IMR-90 (cell line): ENCODE measurements around the gene INPP5E. TPM values are rescaled to one million over a fixed set of nuclear protein-coding genes. Genes with fewer than 3 reads are reported as not detected.

ENCODE experiments used
- ATAC-seq: fragments of 200-7000 bp; cut with Tn5 transposase; 2 replicates; pipeline ENCODE4 v1.9.1; 2020; ENCODE audit warnings: low read depth, mild to moderate bottlenecking, moderate library complexity
- BruUV-seq: library from RNA; stranded (reverse); fragments of 400-500 nt; replicated peaks from 2 replicates; lab custom pipeline; 2021; lab: Mats Ljungman, UMichigan
- CTCF ChIA-PET: fragments of 300-600 bp; formaldehyde crosslinking; extraction: SDS; loops from one replicate; lab custom pipeline; 2021; ENCODE audit warnings: antibody characterized with exemption; lab: Yijun Ruan, JAX
- POLR2A ChIA-PET: fragments of 300-600 bp; sonication (Branson Sonifier 250); formaldehyde crosslinking; loops from one replicate; lab custom pipeline; 2022; ENCODE audit warnings: antibody characterized with exemption; ENCODE audit not compliant: unreplicated experiment; lab: Charles Lee
- DNase-seq: peaks from one replicate; pipeline ENCODE4 v3.0.0; 2013
- H2AFZ ChIP-seq: replicated peaks from 2 replicates; pipeline ENCODE3; 2013; ENCODE audit warnings: low read length, mild to moderate bottlenecking; ENCODE audit not compliant: poor library complexity
- H2AK5ac ChIP-seq: 2 replicates; pipeline ENCODE4 v1.6.1; 2013; ENCODE audit warnings: low read depth, low read length, inconsistent platforms
- H2AK9ac ChIP-seq: replicated peaks from 2 replicates; pipeline ENCODE3; 2013; ENCODE audit warnings: mild to moderate bottlenecking, low read depth, low read length, moderate library complexity; ENCODE audit not compliant: poor library complexity
- H2BK120ac ChIP-seq: 2 replicates; pipeline ENCODE4 v1.6.1; 2013; ENCODE audit warnings: low read depth, low read length, inconsistent platforms
- H2BK15ac ChIP-seq: 3 replicates; pipeline ENCODE4 v1.6.1; 2013; ENCODE audit warnings: low read depth, low read length, inconsistent platforms
- H2BK20ac ChIP-seq: 2 replicates; pipeline ENCODE4 v1.6.1; 2013; ENCODE audit warnings: low read depth, mild to moderate bottlenecking, inconsistent platforms, low read length, moderate library complexity
- H2BK5ac ChIP-seq: 2 replicates; pipeline ENCODE4 v1.6.1; 2013; ENCODE audit warnings: mild to moderate bottlenecking, low read depth, low read length, inconsistent platforms; ENCODE audit not compliant: poor library complexity, severe bottlenecking
- H3K14ac ChIP-seq: replicated peaks from 2 replicates; pipeline ENCODE4 v1.6.1; 2013; ENCODE audit warnings: low read depth, low read length, inconsistent platforms
- H3K18ac ChIP-seq: 2 replicates; pipeline ENCODE4 v1.6.1; 2013; ENCODE audit warnings: low read depth, low read length, control low read depth
- H3K23ac ChIP-seq: 2 replicates; pipeline ENCODE4 v1.6.1; 2013; ENCODE audit warnings: low read depth, low read length, inconsistent platforms
- H3K27ac ChIP-seq: 2 replicates; pipeline ENCODE4 v1.5.1; 2013; ENCODE audit warnings: mild to moderate bottlenecking, control low read depth, low read length; ENCODE audit not compliant: insufficient read depth
- H3K27me3 ChIP-seq: 2 replicates; pipeline ENCODE4 v1.6.1; 2013; ENCODE audit warnings: low read length; ENCODE audit not compliant: control insufficient read depth, insufficient read depth
- H3K36me3 ChIP-seq: 2 replicates; pipeline ENCODE4 v1.6.1; 2013; ENCODE audit warnings: low read length, mixed read lengths; ENCODE audit not compliant: control insufficient read depth, insufficient read depth
- H3K4ac ChIP-seq: 2 replicates; pipeline ENCODE4 v1.6.1; 2013; ENCODE audit warnings: low read depth, low read length, inconsistent platforms
- H3K4me1 ChIP-seq: 2 replicates; pipeline ENCODE4 v1.6.1; 2013; ENCODE audit warnings: low read length, mixed read lengths; ENCODE audit not compliant: control insufficient read depth, insufficient read depth
- H3K4me2 ChIP-seq: 2 replicates; pipeline ENCODE4 v1.6.1; 2013; ENCODE audit warnings: low read depth, mild to moderate bottlenecking, control low read depth, low read length, moderate library complexity
- H3K4me3 ChIP-seq: 2 replicates; pipeline ENCODE4 v1.5.1; 2013; ENCODE audit warnings: low read depth, mild to moderate bottlenecking, control low read depth, low read length, moderate library complexity; ENCODE audit not compliant: insufficient read depth
- H3K56ac ChIP-seq: 2 replicates; pipeline ENCODE4 v1.6.1; 2013; ENCODE audit warnings: low read length, inconsistent platforms; ENCODE audit not compliant: insufficient read depth; ENCODE audit errors: extremely low read depth
- H3K79me1 ChIP-seq, 2 experiments: 2 replicates each; pipeline ENCODE4 v1.6.1; 2013; ENCODE audit warnings: low read length in 2 of 2, inconsistent platforms in 1 of 2, low read depth in 1 of 2
- H3K9ac ChIP-seq: 2 replicates; pipeline ENCODE4 v1.6.1; 2013; ENCODE audit warnings: low read depth, low read length, control low read depth
- H3K9me1 ChIP-seq: 2 replicates; pipeline ENCODE4 v1.6.1; 2013; ENCODE audit warnings: low read length, inconsistent platforms; ENCODE audit not compliant: insufficient read depth
- H3K9me3 ChIP-seq: 2 replicates; pipeline ENCODE4 v1.6.1; 2013; ENCODE audit warnings: low read length; ENCODE audit not compliant: control insufficient read depth, insufficient read depth
- H4K20me1 ChIP-seq: 2 replicates; pipeline ENCODE4 v1.6.1; 2013; ENCODE audit warnings: low read length, inconsistent platforms; ENCODE audit not compliant: insufficient read depth
- H4K5ac ChIP-seq: 2 replicates; pipeline ENCODE4 v1.6.1; 2013; ENCODE audit warnings: mild to moderate bottlenecking, low read depth, low read length, control low read depth
- H4K8ac ChIP-seq, 2 experiments: 2 replicates each; pipeline ENCODE4 v1.6.1; 2013; ENCODE audit warnings: low read depth in 2 of 2, low read length in 2 of 2, control low read depth in 1 of 2, inconsistent platforms in 1 of 2
- H4K91ac ChIP-seq: 2 replicates; pipeline ENCODE4 v1.6.1; 2013; ENCODE audit warnings: low read depth, low read length, inconsistent platforms; ENCODE audit not compliant: insufficient read depth
- SMC3 ChIP-seq: fragments of 150-350 bp; IDR thresholded peaks from 2 replicates; pipeline ENCODE4 v1.6.1; 2016; ENCODE audit warnings: low read depth, mild to moderate bottlenecking, antibody characterized with exemption, low read length, moderate library complexity
- WGBS, 2 experiments: methylation state at CpG; one replicate each; pipeline versions ENCODE4 v1.1.5 to v1.1.7; 2013; ENCODE audit warnings: missing lambda C conversion rate in 2 of 2; ENCODE audit not compliant: insufficient read length in 1 of 2; ENCODE audit errors: extremely low coverage in 2 of 2; 5-methylcytosine and 5-hydroxymethylcytosine counted together
- dilution Hi-C: fragments of 300-500 bp; cut with HindIII; formaldehyde crosslinking; loops from one replicate; pipeline ENCODE4 v1.14.3; 2018; ENCODE audit warnings: low sequenced_read_pairs; ENCODE audit not compliant: unreplicated experiment
- in situ Hi-C: fragments of 300-500 bp; cut with MboI; formaldehyde crosslinking; loops from 3 replicates; pipeline ENCODE4 v1.14.3; 2019; ENCODE audit warnings: low sequenced_read_pairs, inconsistent platforms, mixed read lengths
- intact Hi-C: fragments of 100-400 bp; cut with micrococcal nuclease; formaldehyde crosslinking; loops from 2 replicates; pipeline ENCODE4 v1.10.0; 2022
- polyA plus RNA-seq, 3 experiments: library from polyadenylated mRNA; depleted of rRNA; stranded (reverse); fragments of >200 nt; gene quantifications; 2 replicates each; pipeline ENCODE4 v1.2.3, GENCODE V29; 2012; ENCODE audit warnings: low replicate concordance in 1 of 3
- total RNA-seq: library from RNA; depleted of rRNA; stranded (reverse); fragments of >200 nt; gene quantifications from 2 replicates; pipeline ENCODE4 v1.2.3, GENCODE V29; 2012

Gene INPP5E
- total and polyA plus RNA-seq, 2 of the 4 experiments (the other 2 are of a cell fraction), result 1.6 to 9.4 TPM

DNA sequence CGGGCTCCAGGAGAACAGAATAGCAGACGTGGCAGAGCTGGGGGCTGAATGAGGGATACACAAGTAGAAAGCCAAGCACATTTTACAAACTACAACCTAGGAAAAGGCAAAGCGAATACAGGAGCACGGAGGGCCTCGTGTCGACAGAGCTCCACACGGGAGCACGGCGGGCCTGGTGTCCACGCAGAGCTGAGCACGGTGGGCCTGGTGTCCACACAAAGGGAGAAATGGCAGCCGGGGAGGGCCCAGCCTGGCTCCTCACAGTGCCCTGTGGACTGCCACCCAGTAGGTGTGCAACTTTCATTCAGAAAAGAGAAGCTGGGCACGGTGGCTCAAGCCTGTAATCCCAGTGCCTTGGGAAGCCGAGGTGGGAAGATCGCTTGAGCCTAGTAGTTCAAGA lies 3.4 kb upstream of the INPP5E start:
- Histone ChIP-seq H3K18ac (no peak overlapping the region), H3K9ac (no peak overlapping the region), H2BK120ac (no peak overlapping the region), H2AK9ac (no peak overlapping the region), H3K79me1 (peaks cover 4 to 53% of the 10 kb centered on the region in 2 experiments; a peak in 3 of 4 replicates), H3K56ac (no peak overlapping the region), H2AFZ (no peak overlapping the region), H4K20me1 (peaks cover 38% of the 10 kb centered on the region), H2BK15ac (no peak overlapping the region), H3K4me3 (no peak overlapping the region), H3K27ac (no peak overlapping the region), H4K5ac (no peak overlapping the region), H3K9me1 (0 out of 2 replicates have a peak, but pooled peaks cover 2% of the 10 kb centered on the region), H3K4me1 (peaks cover 3% of the 10 kb centered on the region), H4K91ac (no peak overlapping the region), H3K9me3 (no peaks in the 10 kb centered on the region), H3K14ac (no peak overlapping the region), H2BK5ac (no peak overlapping the region), H3K23ac (no peak overlapping the region), H3K4me2 (no peak overlapping the region), H3K36me3 (peaks cover 74% of the 10 kb centered on the region), H3K27me3 (no peaks in the 10 kb centered on the region), H2AK5ac (no peak overlapping the region), H2BK20ac (no peak overlapping the region), H4K8ac (no peak overlapping the region), H3K4ac (no peak overlapping the region)
- ATAC-seq (no peak), DNase-seq (no peak)
- in situ Hi-C loops, result no loop called here
- ChIA-PET CTCF (interaction anchor here (0.6 kb wide), 1 partner anchor 451 kb away, joined by 4 read pairs; no protein-coding TSS in a partner anchor), POLR2A (no interaction called here)
- BruUV-seq, result no TSS peak
- dilution Hi-C loops, result no loop called here
- WGBS, 2 experiments, result 89% methylated on average over 3 of the region's 15 CpGs; no CpG with 5 or more reads in 1 of the 2 experiments
- intact Hi-C loops, result no loop called here
- TF ChIP-seq SMC3, result no peak
